ENCODE data around the gene KCNQ2.

- TF ChIP-seq, protein P1, sequence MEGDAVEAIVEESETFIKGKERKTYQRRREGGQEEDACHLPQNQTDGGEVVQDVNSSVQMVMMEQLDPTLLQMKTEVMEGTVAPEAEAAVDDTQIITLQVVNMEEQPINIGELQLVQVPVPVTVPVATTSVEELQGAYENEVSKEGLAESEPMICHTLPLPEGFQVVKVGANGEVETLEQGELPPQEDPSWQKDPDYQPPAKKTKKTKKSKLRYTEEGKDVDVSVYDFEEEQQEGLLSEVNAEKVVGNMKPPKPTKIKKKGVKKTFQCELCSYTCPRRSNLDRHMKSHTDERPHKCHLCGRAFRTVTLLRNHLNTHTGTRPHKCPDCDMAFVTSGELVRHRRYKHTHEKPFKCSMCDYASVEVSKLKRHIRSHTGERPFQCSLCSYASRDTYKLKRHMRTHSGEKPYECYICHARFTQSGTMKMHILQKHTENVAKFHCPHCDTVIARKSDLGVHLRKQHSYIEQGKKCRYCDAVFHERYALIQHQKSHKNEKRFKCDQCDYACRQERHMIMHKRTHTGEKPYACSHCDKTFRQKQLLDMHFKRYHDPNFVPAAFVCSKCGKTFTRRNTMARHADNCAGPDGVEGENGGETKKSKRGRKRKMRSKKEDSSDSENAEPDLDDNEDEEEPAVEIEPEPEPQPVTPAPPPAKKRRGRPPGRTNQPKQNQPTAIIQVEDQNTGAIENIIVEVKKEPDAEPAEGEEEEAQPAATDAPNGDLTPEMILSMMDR (IDR thresholded peaks at IDR 0.05) = no peak
- no peak for TF ChIP-seq POLR2AphosphoS5 (IDR thresholded peaks at IDR 0.05)
- no peak for TF ChIP-seq POLR2A (IDR thresholded peaks at IDR 0.05)
Measured at GRCh38 chr20:63447320-63447719, 25.1 kb downstream of the KCNQ2 start.

All from prostate gland (tissue), 2 donors.